ENCODE data around the gene GRK1.

- TF ChIP-seq, protein P1, sequence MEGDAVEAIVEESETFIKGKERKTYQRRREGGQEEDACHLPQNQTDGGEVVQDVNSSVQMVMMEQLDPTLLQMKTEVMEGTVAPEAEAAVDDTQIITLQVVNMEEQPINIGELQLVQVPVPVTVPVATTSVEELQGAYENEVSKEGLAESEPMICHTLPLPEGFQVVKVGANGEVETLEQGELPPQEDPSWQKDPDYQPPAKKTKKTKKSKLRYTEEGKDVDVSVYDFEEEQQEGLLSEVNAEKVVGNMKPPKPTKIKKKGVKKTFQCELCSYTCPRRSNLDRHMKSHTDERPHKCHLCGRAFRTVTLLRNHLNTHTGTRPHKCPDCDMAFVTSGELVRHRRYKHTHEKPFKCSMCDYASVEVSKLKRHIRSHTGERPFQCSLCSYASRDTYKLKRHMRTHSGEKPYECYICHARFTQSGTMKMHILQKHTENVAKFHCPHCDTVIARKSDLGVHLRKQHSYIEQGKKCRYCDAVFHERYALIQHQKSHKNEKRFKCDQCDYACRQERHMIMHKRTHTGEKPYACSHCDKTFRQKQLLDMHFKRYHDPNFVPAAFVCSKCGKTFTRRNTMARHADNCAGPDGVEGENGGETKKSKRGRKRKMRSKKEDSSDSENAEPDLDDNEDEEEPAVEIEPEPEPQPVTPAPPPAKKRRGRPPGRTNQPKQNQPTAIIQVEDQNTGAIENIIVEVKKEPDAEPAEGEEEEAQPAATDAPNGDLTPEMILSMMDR (IDR thresholded peaks at IDR 0.05), result no peak
- TF ChIP-seq ZFX (IDR thresholded peaks at IDR 0.05; ENCODE audit: borderline replicate concordance), result no peak
These were observed 48.6 kb upstream of the GRK1 start for GRCh38 chr13:113618455-113618854.

Measured in 22Rv1 (cell line).